Activated naive CD4-positive, alpha-beta T cell treated with anti-CD3 and anti-CD28 coated beads, Interleukin-2, amount 50 U/mL, for 72 hours (primary cell): ENCODE data around the gene SEMA5A. TPM values are rescaled to one million over a fixed set of nuclear protein-coding genes. Genes with fewer than 3 reads are reported as not detected.

Experiments used
- ATAC-seq, 2 donors: fragments of 150-1000 bp; cut with Tn5 transposase; 2 replicates each; pipeline ENCODE4 v1.10.0; 2021; ENCODE audit warnings: mild to moderate bottlenecking in 2 of 2, moderate library complexity in 2 of 2
- DNase-seq, 2 donors: peaks; one replicate each; pipeline ENCODE4 v3.0.0; 2021 to 2022; ENCODE audit warnings: low spot score in 2 of 2
- H3K27ac Mint-ChIP-seq, 2 donors: one replicate each; pipeline ENCODE4 v1.8.0; 2022; ENCODE audit warnings: mild to moderate bottlenecking in 2 of 2, mixed read lengths in 2 of 2
- H3K36me3 Mint-ChIP-seq, 2 donors: one replicate each; pipeline ENCODE4 v1.8.0; 2022; ENCODE audit warnings: mixed read lengths in 2 of 2
- H3K9me3 Mint-ChIP-seq, 2 donors: one replicate each; pipeline ENCODE4 v1.8.0; 2022; ENCODE audit warnings: mixed read lengths in 2 of 2
- total RNA-seq, 2 donors: library from RNA; stranded (reverse); gene quantifications; one replicate each; pipeline ENCODE4 v1.2.3, GENCODE V29; 2022

The SEMA5A gene
- total RNA-seq, 2 donors from 2014 or later, result not detected

DNA sequence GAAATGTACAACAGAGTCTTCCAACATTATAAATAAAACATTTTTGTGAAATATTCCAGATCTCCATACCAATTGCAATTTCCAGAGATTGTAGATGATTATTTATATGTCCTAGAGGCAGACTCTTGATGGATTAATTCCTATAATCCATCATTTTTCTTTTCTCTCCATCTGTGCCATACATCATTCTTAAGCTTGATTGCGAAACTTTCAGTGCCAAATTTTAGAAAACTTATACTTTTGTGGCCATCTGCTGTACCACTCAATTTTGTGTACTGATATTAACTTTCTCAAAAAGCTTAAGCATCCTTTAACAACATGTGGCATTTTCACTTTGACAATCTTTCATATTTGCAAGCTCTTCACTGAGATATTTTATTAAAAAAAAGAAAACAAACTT, 446.9 kb downstream of the SEMA5A start:
- DNase-seq (no peak), ATAC-seq (no peak)
- Mint-ChIP-seq H3K9me3 (peaks cover 2 to 7% of the 10 kb centered on the region in 2 donors), H3K27ac (no peak overlapping the region), H3K36me3 (no peaks in the 10 kb centered on the region)

DNA sequence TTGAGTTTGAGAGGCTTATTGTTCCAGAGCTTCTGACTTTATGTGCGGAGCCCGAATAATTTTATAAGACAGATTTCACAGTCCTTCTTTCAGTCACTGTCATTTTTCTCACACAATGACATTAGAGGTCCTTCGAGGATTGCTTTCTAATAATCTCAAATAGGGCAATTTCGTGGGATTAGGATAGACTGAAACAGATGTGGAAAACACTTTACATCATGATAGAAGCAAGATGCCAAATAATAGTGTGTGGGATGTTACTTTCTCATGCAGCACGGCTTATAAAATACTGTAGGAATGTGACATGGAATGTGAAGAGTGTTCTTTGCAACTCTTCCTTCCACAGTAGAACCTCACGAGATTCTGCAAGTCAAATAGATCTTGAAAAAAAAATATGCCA, 451.3 kb downstream of the SEMA5A start:
- DNase-seq (no peak), ATAC-seq (no peak)
- Mint-ChIP-seq H3K9me3 (peaks cover 6 to 11% of the 10 kb centered on the region in 2 donors), H3K36me3 (no peaks in the 10 kb centered on the region), H3K27ac (no peak overlapping the region)

DNA sequence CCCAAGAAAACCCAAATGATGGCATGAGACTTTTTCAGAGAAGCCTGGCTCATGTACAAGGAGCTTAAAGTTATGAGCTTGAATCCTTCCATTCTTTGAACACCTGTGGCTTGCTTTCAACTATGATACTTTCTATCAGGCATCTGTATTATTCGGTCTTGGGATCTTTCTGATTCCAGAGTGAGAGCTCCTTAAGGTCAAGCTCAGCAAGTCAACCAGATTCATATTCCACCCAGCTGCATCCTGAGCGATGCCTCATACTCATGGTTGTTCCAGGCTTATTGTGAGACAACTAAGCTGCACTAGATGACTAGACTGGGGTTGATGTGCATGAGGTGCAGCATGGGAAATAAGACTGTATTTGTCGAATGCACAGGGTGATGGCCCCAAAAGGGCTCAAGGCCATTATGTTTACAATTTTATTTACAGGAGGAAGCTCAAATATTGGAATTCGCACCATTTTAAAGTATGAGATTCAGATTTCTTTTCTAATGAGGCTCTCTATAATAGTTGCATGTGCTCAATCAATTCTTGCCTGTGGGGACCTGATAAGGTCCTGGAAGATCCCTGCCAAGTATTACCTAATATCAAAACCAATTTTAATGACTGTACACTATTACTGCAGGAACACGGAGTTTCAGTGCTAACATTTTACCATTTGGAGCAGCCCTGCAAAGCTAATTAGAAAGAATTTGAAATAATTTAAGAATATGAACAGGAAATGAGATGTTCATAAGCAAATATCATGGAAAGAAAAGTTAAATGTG, 453.8 kb downstream of the SEMA5A start:
- H3K27ac Mint-ChIP-seq, result no peak overlapping the region
- peaks cover 6 to 11% of the 10 kb centered on the region in 2 donors for H3K9me3 Mint-ChIP-seq
- DNase-seq, result no peak
- no peak for ATAC-seq
- H3K36me3 Mint-ChIP-seq, result no peaks in the 10 kb centered on the region

DNA sequence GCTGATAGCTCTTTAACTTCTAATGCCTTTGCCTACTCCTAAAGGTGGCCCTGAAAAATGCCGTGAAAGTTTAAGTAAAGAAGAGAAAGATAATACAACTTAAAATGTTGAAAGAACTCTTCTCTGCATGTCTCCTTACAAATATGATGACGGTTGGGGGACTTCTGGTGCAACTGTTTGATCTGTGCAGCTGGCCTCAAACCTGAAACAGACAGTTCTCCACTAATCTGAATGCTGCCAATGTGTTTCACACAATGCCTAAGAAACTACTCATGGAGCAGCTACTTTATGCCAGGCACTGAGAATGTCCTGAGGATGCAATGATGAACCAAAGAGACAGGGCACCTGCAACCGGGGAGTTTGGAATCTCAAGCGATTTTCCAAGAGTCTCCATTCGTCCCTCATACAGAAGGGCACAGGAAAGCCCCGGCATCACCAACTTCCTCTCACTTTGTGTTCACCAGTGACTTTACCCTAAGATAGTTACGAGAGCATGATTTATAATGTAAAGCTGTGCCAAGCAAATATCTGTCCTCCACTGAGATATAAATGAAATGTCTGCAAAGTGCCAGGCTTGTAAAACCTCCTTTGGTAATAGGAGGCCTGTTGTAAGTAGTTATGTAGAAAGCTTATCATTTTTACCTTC, 455.4 kb downstream of the SEMA5A start:
- DNase-seq (no peak), ATAC-seq (no peak)
- no peaks in the 10 kb centered on the region for H3K36me3 Mint-ChIP-seq
- H3K27ac Mint-ChIP-seq, result no peak overlapping the region
- peaks cover 11 to 13% of the 10 kb centered on the region in 2 donors for H3K9me3 Mint-ChIP-seq

DNA sequence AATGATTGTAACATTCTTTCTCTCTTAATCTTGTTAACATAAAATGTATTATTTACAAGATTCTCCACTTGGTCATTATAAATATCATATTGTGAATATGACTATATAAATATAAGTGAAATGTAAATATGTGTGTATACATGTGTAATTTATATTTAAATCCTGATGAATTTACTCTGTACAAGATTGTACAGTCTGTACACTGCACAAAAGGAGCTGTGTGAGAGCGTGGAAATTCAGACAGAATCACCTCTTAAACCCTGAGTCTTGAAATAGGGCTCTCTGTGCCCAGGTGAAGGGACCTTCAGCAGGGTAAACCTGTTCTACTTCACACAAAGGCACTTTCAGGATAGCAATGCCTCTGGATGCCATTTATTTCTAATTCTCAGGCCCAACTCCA, 456.0 kb downstream of the SEMA5A start:
- H3K36me3 Mint-ChIP-seq, result no peaks in the 10 kb centered on the region
- no peak overlapping the region for H3K27ac Mint-ChIP-seq
- DNase-seq, result no peak
- H3K9me3 Mint-ChIP-seq, result peaks cover 11 to 13% of the 10 kb centered on the region in 2 donors
- ATAC-seq, result no peak

DNA sequence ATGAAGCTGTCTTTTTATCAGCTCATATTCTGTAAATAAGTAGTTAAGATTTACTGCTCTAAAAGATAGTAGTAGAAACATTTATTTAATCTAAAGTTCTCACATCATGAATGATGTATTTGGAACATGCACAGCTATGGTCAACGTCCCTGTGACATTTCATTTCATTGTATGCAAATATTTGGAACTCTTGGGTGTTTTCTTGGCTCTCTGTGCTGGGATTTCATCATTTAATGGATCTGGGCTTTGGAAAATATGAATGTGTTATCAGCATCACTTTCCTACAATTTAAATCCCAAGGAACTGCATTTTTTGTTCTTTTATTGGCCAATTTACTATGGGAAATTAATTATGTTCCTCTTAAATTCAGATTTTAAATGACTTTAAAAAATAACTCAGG, 462.9 kb downstream of the SEMA5A start:
- H3K9me3 Mint-ChIP-seq, result peaks cover 6 to 26% of the 10 kb centered on the region in 2 donors
- DNase-seq (no peak), ATAC-seq (no peak)
- H3K36me3 Mint-ChIP-seq, result peaks cover 0 to 12% of the 10 kb centered on the region in 2 donors
- no peak overlapping the region for H3K27ac Mint-ChIP-seq

DNA sequence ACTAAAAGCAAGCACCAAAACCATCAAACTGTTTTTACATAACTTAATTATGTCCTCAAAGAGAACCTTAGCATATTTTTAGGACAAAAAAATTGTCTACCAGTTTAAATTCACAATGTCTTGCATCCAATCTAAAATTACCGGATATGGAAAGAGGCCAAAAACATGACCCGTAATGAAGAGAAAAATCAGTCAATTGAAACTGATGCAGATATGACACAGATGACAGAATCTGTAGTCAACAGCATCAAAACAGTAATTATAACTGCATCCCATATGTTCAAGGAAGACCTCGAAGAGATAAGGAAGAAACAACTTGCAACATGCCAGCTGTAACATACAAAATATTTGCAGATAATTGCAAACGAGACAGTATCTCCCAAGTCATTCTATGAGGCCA, 473.2 kb downstream of the SEMA5A start:
- ATAC-seq, result no peak
- DNase-seq, result no peak
- Mint-ChIP-seq H3K27ac (no peak overlapping the region), H3K36me3 (peaks cover 0 to 5% of the 10 kb centered on the region in 2 donors), H3K9me3 (peaks cover 4 to 26% of the 10 kb centered on the region in 2 donors)

DNA sequence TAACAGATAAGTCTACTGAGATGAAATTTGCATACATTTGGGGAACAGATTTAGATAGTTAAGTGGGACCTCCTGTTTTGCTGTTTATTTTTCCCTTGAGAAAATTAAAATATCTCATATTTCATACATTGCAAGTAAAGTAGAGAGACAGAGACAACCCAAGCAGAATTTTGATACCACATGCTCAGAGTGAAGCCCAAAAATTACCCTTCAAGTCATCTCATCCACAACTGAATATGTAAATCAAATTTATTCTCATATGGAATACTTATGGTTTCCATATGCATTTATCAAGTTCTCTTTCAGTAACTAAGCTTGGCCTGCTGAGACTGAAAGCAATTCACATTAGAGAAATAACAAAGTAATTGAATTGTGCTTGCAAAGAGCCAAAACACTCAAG, 474.4 kb downstream of the SEMA5A start:
- ATAC-seq (no peak), DNase-seq (no peak)
- H3K27ac Mint-ChIP-seq, result no peak overlapping the region
- H3K9me3 Mint-ChIP-seq, result peaks cover 4 to 25% of the 10 kb centered on the region in 2 donors
- peaks cover 0 to 5% of the 10 kb centered on the region in 2 donors for H3K36me3 Mint-ChIP-seq

DNA sequence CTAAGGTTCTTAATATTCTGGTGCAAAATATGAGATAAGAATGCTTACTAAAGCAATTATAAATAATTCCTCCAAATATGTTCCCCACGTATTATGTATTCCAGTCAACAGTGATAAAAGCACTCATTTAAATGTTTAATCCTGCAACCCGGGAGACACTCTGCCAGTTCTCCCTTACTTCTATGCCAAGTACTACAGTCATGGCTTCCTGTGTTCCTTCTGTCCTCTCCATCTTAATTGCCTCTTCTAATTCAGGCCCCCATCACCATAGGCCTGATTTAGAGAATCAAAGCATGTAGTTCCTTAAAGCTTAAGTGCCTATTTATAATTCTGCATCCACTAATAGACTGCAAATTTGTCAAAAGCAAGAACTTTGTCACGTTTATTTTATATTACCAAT, 474.8 kb downstream of the SEMA5A start:
- DNase-seq (no peak), ATAC-seq (no peak)
- H3K36me3 Mint-ChIP-seq, result peaks cover 0 to 5% of the 10 kb centered on the region in 2 donors
- H3K27ac Mint-ChIP-seq, result no peak overlapping the region
- H3K9me3 Mint-ChIP-seq, result peaks cover 4 to 25% of the 10 kb centered on the region in 2 donors

DNA sequence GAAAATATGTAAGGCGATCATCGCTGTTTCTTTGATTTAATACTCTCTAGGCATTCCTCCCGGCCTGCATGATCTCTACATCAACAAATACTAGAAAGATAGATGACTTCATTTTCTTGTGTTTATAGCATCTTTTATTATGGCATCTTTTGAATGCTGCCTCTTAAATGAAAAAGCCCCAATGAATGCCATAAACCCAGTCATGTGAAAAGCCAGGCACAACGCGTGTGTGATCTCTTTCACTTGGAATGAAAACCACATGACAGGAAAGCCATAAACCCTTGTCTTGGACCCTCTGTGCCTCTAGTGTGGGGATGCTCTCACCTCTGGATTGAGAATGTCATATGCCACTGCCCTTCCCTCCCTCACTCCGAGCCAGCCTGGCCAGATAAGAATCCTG, 476.2 kb downstream of the SEMA5A start:
- Mint-ChIP-seq H3K9me3 (peaks cover 4 to 25% of the 10 kb centered on the region in 2 donors), H3K27ac (no peak overlapping the region), H3K36me3 (peaks cover 0 to 5% of the 10 kb centered on the region in 2 donors)
- no peak for ATAC-seq
- DNase-seq, result no peak

DNA sequence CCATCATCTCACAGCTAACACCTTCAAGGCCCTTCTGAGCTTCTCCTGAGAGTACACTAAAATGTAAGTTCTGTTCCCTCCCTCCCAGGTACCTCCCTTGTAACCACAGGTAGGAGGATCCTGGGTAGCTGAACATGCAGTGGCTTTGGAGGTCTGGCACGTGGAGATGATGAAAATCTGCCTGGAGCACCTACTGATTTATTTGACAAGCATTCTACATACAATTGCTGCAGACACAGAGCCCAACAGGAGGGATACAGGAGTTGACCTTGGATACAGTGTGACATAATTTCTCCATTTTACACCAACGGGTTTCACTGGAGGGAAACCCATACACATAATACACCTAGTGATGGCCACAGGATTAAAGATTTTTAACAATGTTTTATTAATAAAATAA, 478.7 kb downstream of the SEMA5A start:
- no peak overlapping the region for H3K27ac Mint-ChIP-seq
- peaks cover 0 to 5% of the 10 kb centered on the region in 2 donors for H3K36me3 Mint-ChIP-seq

DNA sequence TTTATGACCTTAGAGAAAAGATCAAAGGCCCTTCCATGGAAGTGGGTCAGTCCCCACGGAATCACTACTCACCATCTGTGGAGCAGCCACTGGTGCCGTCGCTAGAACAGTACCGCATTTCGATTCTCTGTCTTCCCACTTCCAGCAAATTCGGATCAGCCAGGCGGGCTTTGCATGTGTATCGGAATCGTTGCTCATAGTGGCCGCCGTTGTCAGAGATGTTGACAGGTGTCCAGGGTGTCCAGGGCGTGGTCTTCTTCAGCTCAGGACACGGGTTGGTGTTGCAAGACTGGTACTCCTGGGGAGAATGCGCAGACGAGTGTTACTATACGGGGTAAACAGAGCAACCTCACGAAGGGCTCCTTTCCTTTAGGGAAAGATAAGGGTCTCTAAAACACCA, 479.5 kb downstream of the SEMA5A start:
- ATAC-seq, result no peak
- Mint-ChIP-seq H3K27ac (no peak overlapping the region), H3K9me3 (peaks cover 2 to 28% of the 10 kb centered on the region in 2 donors), H3K36me3 (peaks cover 0 to 5% of the 10 kb centered on the region in 2 donors)
- DNase-seq, result no peak

More for the DNA sequence above, 478.7 kb downstream of the SEMA5A start:
- ATAC-seq (no peak), DNase-seq (no peak)
- H3K9me3 Mint-ChIP-seq, result peaks cover 2 to 29% of the 10 kb centered on the region in 2 donors

DNA sequence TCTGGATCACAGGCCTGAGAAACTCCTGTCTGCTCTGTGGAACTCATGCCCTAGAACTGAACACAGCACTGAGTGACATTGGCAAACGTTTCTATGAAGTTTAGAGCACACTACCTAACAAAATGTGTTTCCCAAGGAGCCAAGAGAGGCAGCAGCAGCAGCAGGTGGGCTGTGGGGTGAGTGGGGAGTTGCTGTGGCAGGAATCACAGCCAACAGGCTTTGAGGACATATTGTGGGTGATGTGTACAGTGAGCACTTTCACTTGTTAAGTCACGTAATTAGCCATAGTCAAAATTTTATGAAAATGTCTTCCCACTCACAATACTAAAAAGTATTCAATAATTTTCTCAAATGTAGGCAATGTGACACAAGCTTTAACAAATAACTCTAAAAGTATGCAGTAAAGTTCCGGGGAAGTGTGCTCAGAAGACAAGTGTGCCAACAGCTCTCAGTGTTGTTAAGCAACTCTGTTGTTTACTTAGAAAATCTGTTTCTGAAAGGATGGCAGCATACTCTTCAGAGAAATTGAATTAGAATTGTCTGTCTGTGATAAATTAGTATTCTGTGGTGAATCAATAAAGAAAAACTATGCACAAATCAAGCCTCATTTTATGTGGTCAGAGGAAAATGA, 482.1 kb downstream of the SEMA5A start:
- Mint-ChIP-seq H3K9me3 (peaks cover 8 to 21% of the 10 kb centered on the region in 2 donors), H3K36me3 (no peaks in the 10 kb centered on the region), H3K27ac (no peak overlapping the region)
- ATAC-seq, result no peak
- no peak for DNase-seq

DNA sequence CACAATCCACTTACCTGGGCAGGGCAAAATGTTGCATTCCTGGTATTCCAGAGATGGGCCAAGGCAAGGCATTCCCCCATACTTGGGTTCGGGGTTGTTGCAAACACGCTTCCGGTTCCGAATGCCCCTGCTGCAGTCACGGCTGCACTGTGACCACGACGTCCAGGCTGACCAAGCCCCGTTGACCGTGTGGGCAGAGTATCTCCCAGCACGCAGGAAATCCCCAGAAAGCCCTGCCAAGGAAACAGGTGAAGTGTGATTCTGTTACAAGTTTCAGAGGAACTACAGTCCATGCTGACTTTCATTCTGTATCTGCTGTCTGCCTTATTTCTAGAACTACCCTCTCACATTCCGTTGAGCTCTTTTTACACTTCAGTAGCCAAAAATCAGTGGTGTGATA, 483.0 kb downstream of the SEMA5A start:
- peaks cover 8 to 15% of the 10 kb centered on the region in 2 donors for H3K9me3 Mint-ChIP-seq
- H3K27ac Mint-ChIP-seq, result no peak overlapping the region
- DNase-seq, result no peak
- no peak for ATAC-seq
- no peaks in the 10 kb centered on the region for H3K36me3 Mint-ChIP-seq

DNA sequence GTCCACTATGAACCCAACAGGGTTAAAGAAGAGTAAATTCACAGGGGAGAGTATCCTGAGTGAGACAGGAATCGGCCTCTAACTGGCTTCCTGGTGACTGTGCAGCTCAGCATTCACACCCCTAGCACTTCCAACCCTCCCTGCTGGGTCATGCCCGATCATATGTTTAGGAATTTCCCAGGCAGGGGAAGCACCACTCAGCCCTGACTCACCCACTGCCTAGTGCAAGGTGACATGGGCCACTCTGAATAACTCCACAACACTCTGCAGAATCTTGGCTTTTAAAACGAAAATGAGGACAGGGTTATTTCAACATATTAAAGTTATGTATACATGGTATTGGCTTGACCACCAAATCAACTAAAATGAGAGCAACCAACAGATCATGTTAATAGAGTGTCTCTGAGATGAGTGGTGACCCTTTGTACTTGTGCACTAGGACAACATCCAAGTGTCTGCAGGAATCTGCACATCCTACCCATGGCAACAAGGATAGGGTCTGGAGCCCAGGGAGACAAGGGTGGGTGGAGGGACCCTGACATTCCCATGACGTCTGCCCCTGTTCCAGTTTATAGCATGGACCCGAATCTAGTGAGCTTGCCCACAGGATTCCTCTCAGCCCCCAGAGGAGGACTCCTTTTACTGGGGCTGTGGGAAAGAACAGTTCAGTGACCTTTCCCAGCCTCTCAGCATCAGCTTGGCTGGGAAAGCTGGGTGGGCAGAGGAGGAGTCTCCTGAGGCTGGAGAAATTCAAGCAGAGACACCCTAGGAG, 485.8 kb downstream of the SEMA5A start:
- Mint-ChIP-seq H3K27ac (no peak overlapping the region), H3K36me3 (no peaks in the 10 kb centered on the region), H3K9me3 (peaks cover 8 to 11% of the 10 kb centered on the region in 2 donors)
- ATAC-seq (no peak), DNase-seq (no peak)

DNA sequence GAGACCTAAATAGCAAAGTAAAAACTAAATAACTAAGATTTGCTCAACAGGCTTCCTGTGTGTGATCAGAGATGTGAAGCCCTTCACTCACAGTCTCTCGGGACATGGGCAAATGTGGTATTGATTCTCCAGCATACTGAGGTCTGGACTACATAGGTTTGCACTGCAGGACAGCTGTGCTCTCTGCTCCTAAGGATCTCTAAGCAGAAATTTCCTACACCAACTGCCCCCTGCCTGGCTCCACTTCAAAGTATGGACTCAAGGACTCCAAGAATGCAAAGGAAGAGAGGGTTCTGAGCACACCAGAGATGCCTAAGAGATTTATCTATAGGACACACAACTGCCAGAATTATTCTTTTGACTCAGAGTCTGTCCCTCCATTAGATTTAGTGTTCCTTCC, 487.2 kb downstream of the SEMA5A start:
- no peak overlapping the region for H3K27ac Mint-ChIP-seq
- ATAC-seq (no peak), DNase-seq (no peak)
- no peaks in the 10 kb centered on the region for H3K36me3 Mint-ChIP-seq
- peaks cover 3 to 8% of the 10 kb centered on the region in 2 donors for H3K9me3 Mint-ChIP-seq

DNA sequence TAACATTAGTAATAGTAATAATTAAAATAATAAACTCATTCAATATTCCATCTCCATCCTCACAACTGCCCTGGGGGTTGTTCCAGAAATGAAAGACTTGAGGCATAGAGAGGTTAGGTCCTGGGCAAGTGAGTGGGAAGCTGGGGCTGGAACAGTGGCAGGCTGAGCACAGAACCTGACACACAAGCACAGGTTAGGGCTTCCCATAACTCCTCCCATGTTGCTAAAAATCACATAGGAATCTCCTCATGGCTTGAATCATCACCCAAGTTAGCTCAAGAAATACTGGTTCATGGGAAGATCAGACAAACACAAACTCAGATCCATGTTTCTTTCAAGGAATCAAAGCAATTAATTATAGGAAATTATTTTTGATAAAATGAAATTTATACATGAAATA, 487.7 kb downstream of the SEMA5A start:
- H3K9me3 Mint-ChIP-seq, result peaks cover 0 to 8% of the 10 kb centered on the region in 2 donors
- ATAC-seq (no peak), DNase-seq (no peak)
- H3K27ac Mint-ChIP-seq, result no peak overlapping the region
- H3K36me3 Mint-ChIP-seq, result no peaks in the 10 kb centered on the region
